CD4-positive, alpha-beta T cell treated with Interferon gamma for 1 hour (primary cell): ENCODE measurements around the gene NEK7.
A peak's percentile ranks its signal among the peaks of the same experiment; 100 is the strongest.
"Not testable (repeated sequence)": the region's sequence is repeated elsewhere in the genome, so short reads cannot be mapped to it uniquely, and the experiment has no call there.

Experiments used
- DNase-seq: peaks from one replicate; pipeline ENCODE4 v3.0.0-alpha.2; 2020

NEK7 gene

DNA sequence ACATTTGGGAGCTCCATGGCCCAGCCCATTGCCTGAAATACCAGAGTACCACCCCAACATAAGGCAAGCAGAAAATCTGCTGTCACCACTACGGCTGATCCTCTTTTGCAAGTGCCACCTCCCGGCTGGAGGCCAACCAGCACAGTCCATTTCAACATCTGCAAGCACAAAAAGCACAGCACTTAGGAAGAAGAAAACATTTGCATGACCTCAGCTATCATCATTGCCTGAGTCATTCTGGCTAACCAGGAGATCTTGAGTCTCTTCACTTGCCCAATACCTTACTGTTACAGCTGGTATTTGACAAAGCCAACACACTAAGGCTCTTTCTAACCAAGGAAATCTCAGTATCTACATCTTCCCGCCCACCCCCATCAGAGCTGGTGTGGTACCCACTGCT lies 55.9 kb downstream of the NEK7 start:
- DNase-seq: no peak

DNA sequence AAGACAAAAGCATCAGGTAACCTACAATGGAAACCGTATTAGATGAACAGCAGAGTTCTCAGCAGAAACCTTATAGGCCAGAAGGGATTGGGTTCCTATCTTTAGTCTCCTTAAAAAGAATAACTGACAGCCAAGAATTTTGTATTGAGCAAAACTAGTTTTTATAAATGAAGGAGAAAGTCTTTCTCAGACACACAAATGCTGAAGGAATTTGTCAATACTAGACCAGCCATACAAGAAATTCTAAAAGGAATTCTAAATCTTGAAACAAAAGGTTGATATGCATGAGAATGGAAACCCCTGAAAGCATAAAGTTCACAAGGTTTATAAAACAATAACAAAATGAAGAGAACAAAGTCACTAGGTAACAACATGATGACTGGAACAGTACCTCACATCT lies 58.1 kb downstream of the NEK7 start:
- no peak for DNase-seq

DNA sequence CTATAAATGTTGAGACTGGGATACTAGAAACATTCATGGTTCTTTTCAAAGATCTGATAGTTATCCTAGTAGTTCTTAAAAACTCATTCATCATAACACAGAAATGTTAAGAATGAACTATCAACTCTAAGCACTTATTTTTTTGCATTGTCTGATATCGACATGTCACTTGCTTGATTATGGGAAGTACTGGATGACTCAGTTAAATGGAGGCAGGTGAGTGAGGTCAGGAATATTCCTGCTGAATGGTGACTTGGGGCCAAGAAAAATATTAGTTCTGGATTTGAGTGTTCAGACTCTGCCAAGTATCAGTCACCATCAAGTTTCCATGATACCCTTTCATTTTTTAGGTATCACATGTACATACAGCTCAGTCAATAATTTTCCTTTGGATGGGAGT lies 63.6 kb downstream of the NEK7 start:
- no peak for DNase-seq

DNA sequence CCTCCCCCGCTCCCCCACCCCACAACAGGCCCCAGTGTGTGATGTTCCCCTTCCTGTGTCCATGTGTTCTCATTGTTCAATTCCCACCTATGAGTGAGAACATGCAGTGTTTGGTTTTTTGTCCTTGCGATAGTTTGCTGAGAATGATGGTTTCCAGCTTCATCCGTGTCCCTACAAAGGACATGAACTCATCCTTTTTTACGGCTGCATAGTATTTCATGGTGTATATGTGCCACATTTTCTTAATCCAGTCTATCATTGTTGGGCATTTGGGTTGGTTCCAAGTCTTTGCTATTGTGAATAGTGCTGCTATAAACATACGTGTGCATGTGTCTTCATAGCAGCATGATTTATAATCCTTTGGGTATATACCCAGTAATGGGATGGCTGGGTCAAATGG lies 70.2 kb downstream of the NEK7 start:
- DNase-seq: not testable (repeated sequence)

DNA sequence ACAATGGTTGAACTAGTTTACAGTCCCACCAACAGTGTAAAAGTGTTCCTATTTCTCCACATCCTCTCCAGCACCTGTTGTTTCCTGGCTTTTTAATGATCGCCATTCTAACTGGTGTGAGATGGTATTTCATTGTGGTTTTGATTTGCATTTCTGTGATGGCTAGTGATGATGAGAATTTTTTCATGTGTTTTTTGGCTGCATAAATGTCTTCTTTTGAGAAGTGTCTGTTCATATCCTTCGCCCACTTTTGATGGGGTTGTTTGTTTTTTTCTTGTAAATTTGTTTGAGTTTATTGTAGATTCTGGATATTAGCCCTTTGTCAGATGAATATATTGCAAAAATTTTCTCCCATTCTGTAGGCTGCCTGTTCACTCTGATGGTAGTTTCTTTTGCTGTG lies 70.7 kb downstream of the NEK7 start:
- not testable (repeated sequence) for DNase-seq

DNA sequence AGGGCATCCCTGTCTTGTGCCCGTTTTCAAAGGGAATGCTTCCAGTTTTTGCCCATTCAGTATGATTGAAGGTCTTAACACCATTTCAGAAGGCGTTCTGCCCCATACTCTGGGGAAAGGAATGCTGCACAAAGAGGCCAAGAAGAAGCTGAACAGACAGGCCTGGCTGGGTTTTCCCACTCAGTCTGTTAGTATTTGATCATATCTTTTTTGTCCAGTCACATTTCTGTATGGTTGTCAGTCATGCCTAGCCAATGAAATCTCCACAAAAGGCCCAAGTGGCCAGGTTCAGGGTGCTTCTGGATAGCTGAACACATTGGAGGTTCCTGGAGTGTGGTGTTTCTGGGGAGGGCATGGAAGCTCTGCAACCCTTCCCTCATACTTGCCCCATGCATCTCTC lies 72.1 kb downstream of the NEK7 start:
- no peak for DNase-seq

DNA sequence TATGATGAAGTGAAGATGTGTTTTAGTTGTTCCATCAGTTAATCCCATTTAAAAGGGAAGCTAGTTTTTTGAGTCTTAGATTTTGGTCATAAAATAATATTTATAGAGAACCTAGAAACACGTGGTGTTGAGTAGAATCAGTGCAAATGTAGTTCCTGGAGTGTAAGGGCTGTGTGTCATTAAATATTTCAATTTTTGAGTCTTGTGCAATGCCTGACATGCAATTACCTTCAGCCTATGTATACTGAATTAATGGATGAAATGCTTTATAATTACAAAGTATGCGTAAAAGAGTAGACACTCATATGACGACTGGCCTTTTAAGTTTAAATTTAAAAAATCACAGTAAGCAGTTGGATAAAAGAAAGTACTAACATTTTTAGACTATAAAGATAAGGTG lies 75.0 kb downstream of the NEK7 start:
- no peak for DNase-seq

DNA sequence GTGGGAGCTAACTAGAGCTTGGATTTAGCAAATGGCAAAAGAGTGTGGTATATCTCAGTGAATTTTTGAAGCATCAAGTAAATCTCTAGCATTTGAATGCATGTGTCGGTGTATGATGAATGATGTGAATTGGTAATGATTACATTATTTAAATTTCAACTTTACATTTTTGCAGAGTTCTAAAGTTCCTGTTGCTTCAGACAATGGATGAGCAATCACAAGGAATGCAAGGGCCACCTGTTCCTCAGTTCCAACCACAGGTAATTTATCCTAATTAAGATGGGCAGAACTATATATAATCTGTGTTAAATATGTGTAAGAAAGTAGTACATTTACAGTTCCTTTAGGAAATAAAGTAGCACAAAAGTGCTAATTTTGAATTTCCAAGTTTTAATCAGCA lies 75.6 kb downstream of the NEK7 start:
- DNase-seq: no peak

DNA sequence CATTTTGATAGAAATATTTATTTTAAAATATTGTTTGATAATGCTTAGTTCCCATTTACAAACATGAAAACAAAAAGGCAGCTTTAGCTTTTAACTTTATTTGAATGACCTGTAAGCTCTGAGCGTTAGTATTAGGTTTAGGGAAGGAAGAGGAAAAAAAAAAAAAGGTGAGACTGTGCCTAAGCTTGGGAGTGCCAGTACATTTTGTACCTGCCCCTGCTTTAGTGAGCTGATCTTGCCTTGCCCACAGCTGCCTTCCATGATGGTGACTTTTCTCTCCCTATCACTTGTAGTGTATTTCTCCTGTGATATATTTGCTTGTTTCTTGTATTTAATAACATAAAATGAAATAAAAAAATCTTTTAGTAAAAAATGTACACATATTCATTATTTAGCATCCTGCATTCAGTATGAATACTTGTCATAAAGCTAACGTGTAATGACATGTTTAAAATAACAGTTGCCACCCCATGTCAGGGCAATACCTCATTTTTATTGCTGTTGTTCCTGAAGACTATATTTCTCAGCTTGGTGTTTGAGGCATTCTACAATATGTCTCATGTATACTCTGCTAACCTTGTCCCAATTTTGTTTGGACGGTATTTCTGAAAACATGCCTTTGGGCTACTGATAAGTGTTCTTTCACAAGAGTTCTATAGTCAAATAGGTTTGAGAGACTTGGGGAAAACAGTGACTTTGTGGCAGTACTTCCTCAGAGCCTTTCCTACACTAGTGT lies 76.3 kb downstream of the NEK7 start:
- DNase-seq: no peak

DNA sequence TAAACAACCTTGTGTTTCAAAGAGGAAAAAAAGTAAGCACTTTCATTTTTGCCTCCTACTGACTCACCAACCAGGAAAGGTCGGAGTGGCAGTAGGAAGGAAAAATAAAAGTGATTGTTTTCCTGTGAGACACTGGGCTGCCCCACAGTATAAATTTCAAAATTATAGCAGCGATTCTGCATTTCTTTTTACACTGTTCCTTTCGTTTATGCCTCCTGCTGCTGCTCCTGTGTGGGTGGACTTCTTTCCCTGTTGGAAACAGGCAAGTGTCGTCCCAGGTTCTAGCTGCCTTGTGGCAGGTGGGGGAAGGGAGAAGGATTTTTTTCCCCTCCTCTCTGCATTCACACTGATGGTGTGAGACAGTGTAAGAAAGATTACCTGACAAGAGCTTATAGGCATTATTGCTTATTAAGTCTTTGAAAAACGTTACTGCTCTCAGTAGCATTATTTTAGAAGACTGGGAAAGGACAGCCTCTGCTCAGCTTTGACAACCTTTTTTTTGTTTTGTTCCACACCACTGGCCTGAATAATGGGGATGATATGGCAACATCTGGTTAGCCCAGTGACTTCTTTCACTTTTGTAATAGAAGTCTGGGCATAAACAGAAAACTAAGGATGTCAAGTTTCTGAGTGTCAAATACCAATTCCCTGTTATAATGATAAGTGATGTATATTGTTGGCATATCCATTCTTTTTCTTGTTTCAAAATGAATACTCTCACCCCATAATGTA lies 77.9 kb downstream of the NEK7 start:
- DNase-seq: no peak

DNA sequence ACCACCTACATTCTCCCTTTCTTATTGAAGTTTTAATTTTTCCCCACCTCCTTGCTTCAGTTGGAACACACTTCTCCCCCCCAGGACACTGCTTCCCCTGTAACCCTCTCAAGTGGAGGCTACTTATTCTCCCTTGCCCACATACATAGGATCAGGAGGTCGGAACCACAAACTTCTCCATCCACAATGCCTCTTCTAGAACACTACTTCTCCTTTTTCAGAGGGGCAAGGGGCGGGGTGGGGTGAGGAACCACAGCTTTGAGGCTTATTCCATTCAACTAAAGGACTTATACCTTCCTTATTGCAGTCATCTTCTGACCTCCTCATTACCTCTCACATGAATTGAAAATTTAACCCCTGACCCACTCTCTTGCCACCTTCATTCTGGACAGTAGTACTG lies 81.3 kb downstream of the NEK7 start:
- DNase-seq: peak; percentile 38

DNA sequence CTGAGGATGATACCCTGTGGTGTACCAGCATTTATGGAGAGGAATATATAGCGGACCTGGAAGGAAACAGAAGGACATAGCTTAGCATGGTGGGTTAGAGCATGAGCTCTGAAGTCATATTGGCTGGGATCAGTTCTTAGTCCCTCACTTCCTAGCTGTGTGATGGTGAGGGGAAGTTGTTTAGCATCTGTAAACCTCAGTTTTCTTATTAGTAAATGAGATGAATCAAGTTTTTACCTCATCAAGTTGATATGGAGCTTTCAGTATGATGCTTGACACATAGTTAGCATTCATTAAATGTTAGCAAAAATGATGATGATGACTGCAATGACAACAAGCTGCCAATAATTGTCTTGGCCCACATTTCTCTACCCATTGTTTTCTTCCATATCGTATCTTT lies 84.8 kb downstream of the NEK7 start:
- DNase-seq: no peak

DNA sequence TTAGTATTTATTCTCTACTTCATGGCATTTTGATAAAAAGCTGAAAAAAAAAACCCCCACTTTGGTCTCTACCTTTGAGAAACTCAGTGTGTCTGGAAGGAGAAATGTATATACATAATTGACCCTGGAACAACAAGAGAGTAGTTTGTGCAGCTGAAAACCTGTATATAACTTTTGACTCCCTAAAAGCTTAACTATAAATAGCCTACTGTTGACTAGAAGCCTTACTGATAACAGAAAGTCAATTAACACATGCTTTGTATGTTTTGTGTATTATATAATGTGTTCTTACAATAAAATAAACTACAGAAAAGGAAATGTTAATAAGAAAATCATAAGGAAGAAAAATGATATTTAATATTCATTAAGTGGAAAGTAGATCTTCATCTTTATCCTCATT lies 88.0 kb downstream of the NEK7 start:
- no peak for DNase-seq

DNA sequence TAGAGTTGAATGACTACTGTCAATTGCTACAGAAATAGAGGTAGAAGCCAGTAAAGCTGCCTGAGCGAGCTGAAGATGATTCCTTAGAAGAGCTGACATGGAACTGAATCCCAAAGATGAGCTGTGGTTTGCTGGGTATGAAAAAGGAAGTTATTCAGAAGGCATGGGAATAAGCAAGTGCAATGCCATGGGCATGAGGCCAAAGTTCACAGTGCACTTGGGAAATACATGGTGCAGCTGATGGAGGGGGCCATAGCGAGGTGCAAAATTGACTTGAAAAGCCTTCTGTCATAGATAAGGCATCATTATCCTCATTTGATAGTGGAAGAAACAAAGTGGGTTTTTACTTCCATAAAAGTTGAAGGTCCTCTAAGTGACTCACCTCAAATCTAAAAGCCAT lies 88.6 kb downstream of the NEK7 start:
- DNase-seq: no peak

DNA sequence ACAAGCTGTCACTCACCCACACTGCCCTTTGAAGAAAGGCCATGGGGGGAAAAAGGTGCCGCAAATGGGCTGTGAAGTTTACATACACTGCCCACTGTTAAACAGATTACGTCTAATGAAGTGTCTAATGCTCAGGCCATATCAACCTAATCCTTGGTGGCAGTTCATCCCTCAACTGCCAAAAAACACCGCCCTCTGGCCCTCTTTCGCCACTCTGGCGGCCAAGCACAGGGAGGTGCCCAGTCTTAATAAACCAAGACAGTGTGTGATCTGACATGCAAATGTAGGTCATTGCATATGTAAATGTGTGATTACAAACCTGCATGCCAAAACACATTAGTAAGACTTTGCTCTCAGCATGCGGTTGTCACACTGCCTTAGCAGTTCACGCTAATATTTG lies 89.5 kb downstream of the NEK7 start:
- DNase-seq: no peak

DNA sequence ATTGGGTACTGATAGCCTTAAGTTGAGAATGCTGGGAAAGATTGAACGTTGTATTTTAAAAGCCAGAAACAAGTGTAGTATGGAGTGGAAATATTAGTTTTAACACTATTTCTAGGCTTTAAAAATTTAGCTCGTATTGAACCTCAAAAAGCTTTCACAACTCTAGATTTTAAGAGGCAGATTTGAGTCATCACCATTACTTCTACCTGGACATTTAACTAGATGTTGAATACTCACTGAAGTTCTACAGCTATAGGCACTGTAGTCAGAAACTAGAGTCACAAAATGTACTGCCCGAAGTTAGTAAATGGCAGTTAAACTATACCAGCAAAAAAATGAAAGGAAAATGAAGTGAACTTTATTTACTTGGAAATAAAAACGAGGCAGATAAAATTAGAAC lies 96.5 kb downstream of the NEK7 start:
- no peak for DNase-seq

DNA sequence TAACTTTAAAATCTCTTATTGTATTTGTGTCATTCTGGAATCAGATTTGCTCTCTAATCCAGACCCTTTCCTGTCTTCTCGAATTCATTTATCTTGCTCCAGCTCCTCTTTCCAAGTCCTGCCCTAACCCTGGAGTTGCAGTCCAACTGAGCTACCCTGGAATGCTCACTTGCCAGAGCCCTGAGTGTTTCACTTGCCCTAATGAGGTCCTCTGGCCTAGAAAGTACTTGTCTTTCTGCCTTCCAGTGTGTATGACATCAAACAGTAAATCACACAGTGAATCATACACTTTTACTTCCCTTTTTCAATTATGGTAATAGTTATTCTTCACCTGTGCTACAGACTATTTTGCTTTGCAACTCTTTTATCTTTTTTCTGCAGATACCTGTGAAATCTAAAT lies 96.9 kb downstream of the NEK7 start:
- no peak for DNase-seq

DNA sequence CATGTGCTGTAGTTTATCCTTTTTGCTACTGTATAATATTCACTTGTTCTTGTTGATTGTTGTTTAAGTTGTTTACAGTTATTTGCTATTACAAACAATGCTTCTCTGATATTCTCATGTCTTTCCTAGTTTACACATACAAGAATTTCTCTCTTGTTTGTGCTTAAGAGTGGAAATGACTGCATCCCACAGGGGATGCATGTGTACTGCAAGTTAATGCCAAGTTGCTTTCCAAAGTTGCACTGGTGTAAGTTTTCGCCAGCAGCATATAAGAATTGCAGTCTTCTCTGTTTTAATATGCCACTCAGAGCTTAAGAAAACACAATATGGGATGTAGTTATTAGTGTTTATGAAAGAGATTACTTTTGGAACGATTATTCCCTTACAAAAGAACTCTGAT lies 97.7 kb downstream of the NEK7 start:
- no peak for DNase-seq

DNA sequence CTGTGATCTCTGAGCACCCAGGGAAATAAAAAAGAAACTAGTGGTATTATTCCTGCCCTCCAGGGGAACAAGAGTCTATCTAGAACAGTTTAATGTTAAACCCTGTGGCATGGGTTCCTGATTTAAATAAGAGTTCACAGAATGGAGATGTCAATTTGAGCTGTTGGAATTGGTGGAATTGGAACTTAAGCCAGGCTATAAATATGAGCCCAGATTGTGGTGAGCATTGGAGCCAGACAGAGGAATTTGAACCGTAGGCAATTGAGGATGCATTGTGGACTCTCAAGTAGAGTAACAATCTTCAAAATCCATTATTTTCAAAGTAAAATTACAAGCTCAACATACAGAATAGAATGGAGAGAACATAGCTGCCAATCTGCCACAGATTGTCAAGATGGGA lies 98.2 kb downstream of the NEK7 start:
- DNase-seq: no peak

DNA sequence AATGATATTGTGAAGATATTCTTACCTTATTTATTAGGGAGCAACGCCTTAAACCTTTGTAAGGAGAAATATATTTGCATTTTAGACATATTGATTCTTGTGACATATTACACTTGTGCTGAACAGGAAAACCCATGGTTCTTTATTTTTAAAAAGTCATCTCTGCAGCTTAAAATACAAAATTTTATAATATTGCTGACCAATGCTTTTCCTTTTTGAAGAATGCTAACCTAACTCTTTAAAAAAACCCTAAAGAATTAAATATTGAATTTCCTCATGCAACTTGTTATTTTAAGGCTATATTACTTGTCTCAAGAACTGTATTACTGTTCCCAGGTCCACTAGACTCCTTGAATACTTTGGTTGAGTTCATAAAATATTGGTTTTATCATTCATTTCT lies 99.0 kb downstream of the NEK7 start:
- no peak for DNase-seq

DNA sequence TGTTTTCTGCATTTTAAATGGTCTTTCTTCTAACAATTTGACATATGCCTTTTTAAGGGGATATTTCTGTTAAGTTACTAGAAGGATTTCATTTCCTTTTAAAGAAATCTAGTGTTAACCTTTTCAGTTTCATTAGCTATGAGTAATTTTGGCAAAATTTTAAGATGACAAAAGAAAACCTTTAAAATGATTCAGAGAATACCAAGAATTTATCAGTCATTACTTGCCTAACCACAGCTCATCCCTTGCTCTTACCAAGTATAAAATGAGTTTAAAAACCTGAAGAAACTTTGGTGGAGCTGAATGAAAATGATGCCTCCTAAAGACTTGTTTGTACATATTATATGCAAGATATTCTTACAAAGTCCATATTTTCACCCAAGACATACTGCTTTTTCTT lies 101.7 kb downstream of the NEK7 start:
- DNase-seq: no peak

DNA sequence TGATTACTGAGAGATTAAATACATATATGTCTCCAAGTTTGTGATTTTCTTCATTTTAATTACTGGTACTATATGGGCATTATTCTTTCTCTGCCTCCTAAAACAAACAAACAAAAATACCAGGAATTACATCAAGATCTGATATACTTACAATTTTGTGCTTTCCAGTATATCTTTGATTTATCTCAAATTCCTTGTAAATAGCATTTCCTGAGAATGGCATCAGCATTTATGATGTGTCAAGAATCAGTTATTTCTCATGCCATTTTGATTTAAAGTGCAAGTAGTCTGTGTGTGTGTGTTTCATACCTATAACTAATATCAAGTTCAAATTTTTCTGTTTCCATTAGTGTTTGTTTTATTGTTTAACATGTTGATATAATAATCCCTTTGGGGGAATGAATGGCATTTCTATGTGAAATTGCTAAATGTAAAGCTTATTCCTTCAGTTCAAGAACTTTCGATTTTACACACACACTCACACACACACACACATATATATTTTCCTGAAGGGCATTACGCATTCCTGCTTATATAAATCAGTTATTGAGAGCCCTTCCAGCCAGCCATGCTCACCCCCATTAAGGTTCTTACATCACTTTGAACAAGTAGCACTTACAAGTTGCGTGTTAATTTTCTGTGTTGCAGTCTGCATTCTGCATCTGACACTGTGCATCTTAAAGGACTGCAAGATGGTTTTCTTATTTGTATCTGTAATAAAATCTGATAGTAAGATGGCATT lies 102.7 kb downstream of the NEK7 start:
- DNase-seq: no peak

DNA sequence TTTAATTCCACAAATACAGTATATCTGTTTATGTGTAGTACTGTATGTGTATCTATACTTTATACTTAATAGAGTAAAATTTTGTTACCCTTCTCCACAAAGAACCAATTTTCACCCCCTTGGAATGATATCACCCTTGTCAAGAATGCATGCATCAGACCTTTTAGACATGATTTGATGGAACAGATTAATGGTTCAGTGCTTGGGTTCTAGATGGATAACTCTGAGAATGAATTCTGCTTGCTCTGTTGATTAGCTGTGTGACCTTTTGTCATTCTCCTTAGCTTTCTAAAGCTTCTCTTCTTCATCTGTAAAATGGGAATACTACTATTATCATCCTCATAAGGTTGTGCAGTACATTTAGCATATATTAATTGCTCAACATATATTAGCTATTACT lies 105.1 kb downstream of the NEK7 start:
- DNase-seq: no peak

DNA sequence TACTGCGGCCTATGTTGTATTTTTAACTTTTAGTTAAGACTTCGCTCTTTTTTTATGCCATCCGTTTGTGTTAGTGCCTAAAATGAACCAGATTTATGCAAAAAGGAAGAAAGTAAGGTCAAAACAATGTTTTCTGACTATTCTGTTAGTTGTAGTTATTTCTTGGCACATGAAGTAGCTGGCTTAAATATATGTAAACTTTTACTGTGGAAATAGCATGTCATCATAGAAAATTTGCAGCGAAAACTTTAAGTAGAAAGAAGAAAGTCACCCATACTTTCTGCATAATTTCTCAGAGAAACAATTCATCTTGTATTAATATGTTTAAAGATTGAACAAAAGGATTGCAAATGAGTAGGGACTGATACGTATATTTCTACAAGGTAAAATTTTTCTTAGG lies 106.4 kb downstream of the NEK7 start:
- no peak for DNase-seq
